Measurements from ENCODE around the gene ZNF488.

The ZNF488 gene

DNA sequence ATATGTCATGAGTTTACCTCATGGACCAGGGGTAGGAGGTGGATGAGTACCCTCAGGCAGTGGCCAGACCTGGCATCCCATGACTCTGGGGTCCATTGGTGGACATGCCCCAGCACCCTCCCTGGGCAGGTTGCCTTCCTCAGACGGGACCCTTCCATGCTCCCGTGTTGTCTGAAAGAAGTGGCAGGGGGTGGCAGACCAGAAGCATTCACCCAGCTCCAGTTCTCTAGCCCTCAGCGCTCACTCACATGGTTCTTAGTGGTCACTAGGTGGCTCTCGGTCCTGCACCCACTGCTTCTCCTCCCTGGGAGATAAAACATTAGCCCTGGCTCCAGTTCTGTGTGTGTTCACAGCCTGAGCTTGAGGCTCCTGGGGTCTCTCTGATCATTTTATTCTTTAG lies 29.9 kb downstream of the ZNF488 start:
- CTCF ChIA-PET = no interaction called here
- WGBS (ENCODE audit: insufficient coverage) = 93% methylated on average over 4 of the region's 4 CpGs

GRCh38 chr10:47353351-47353750 lies 30.7 kb downstream of the ZNF488 start:
- DNase-seq = no peak
- Histone ChIP-seq H3K9me3 (ENCODE audit: control extremely low read depth in 1 of 5, control insufficient read depth in 4 of 5, insufficient read depth in 2 of 5, low read depth in 1 of 5, low read length in 4 of 5) (no peaks in the 10 kb centered on the region), H3K36me3 (ENCODE audit: control insufficient read depth in 4 of 4, insufficient read depth in 4 of 4, low read length in 3 of 4) (no peaks in the 10 kb centered on the region), H3K27ac (ENCODE audit: insufficient read depth in 1 of 2, low read depth in 1 of 2, low read length in 2 of 2, poor library complexity in 1 of 2, severe bottlenecking in 2 of 2) (no peak overlapping the region), H3K4me1 (ENCODE audit: control extremely low read depth in 1 of 4, control insufficient read depth in 4 of 4, insufficient read depth in 4 of 4, low read length in 3 of 4) (no peaks in the 10 kb centered on the region), H3K27me3 (replicated peaks in 2 of 5; ENCODE audit: control insufficient read depth in 4 of 5, insufficient read depth in 5 of 5, low read length in 4 of 5) (no peaks in the 10 kb centered on the region), H3K4me3 (ENCODE audit: control insufficient read depth in 1 of 7, extremely low read depth in 1 of 7, insufficient read depth in 4 of 7, low read depth in 2 of 7, low read length in 6 of 7) (no peak overlapping the region)
- WGBS (ENCODE audit: insufficient coverage) = 99% methylated on average over 6 of the region's 6 CpGs
- ChIA-PET CTCF (interaction anchor here (0.7 to 1.5 kb wide), 2 partner anchors 85 to 103 kb away, joined by 3 read pairs; no protein-coding TSS in a partner anchor), POLR2A (no interaction called here)

More for the DNA sequence above, 29.9 kb downstream of the ZNF488 start:
- Histone ChIP-seq H3K4me3 (ENCODE audit: control insufficient read depth in 1 of 7, extremely low read depth in 1 of 7, insufficient read depth in 4 of 7, low read depth in 2 of 7, low read length in 6 of 7) (no peak overlapping the region), H3K9me3 (ENCODE audit: control extremely low read depth in 1 of 5, control insufficient read depth in 4 of 5, insufficient read depth in 2 of 5, low read depth in 1 of 5, low read length in 4 of 5) (no peaks in the 10 kb centered on the region), H3K4me1 (ENCODE audit: control extremely low read depth in 1 of 4, control insufficient read depth in 4 of 4, insufficient read depth in 4 of 4, low read length in 3 of 4) (no peaks in the 10 kb centered on the region), H3K27me3 (replicated peaks in 2 of 5; ENCODE audit: control insufficient read depth in 4 of 5, insufficient read depth in 5 of 5, low read length in 4 of 5) (no peaks in the 10 kb centered on the region), H3K36me3 (ENCODE audit: control insufficient read depth in 4 of 4, insufficient read depth in 4 of 4, low read length in 3 of 4) (no peaks in the 10 kb centered on the region), H3K27ac (ENCODE audit: insufficient read depth in 1 of 2, low read depth in 1 of 2, low read length in 2 of 2, poor library complexity in 1 of 2, severe bottlenecking in 2 of 2) (no peak overlapping the region)
- POLR2A ChIA-PET = no interaction called here
- DNase-seq = no peak

DNA sequence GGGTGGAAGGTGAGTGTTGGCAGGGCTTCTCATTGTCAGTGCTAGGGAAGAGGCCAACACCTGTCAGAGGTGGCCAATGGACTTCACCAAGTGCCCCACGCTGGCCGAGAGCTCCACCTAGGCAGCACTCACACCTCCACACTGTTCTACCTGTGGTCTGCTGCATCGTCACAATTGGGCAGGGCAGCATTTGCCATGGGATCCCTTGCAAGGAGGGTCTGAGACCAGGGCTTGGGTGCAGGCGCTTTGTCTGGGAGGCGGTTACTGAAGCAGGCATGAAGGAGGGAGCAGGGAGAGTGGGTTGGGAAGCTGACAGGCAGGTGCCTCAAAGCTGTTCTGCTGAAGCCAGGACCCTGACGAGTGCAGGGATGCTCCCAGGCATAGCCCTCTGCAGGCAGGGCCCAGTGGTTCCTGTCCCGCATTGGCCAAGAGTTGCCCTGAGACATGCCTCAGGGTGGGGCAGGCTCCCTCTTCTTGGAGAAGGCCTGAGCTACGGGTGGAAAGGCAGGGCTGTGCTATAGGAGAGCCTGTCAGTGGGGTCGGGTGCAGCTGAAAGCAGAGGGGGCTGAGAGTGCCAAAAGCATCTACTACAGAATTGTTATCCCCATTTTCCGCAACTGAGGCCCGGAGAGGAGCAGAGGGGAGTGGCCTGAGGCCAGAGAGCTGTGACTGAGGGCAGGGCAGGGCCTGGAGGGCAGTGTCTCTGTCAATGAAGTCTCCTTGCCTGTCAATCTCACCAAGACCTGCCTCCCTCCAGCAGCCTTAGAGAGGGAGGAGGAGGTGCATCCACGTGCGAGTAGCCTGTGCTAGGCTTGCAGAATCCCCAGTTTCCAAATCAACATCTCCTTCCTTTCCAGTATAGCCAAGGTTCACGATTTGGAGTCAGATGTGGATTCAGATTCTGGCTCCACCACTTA lies 31.9 kb downstream of the ZNF488 start:
- ChIA-PET POLR2A (interaction anchor here (0.5 kb wide), 1 partner anchor 206 kb away, joined by 3 read pairs; no protein-coding TSS in a partner anchor), CTCF (interaction anchor here (1.4 to 1.5 kb wide), 2 partner anchors 12 to 86 kb away, joined by 3 to 4 read pairs; no protein-coding TSS in a partner anchor)
- WGBS (ENCODE audit: insufficient coverage) = 95% methylated on average over 11 of the region's 14 CpGs
- no peak for DNase-seq
- Histone ChIP-seq H3K27me3 (replicated peaks in 2 of 5; ENCODE audit: control insufficient read depth in 4 of 5, insufficient read depth in 5 of 5, low read length in 4 of 5) (no peaks in the 10 kb centered on the region), H3K4me3 (ENCODE audit: control insufficient read depth in 1 of 7, extremely low read depth in 1 of 7, insufficient read depth in 4 of 7, low read depth in 2 of 7, low read length in 6 of 7) (no peak overlapping the region), H3K36me3 (ENCODE audit: control insufficient read depth in 4 of 4, insufficient read depth in 4 of 4, low read length in 3 of 4) (no peaks in the 10 kb centered on the region), H3K27ac (ENCODE audit: insufficient read depth in 1 of 2, low read depth in 1 of 2, low read length in 2 of 2, poor library complexity in 1 of 2, severe bottlenecking in 2 of 2) (no peak overlapping the region), H3K9me3 (ENCODE audit: control extremely low read depth in 1 of 5, control insufficient read depth in 4 of 5, insufficient read depth in 2 of 5, low read depth in 1 of 5, low read length in 4 of 5) (no peaks in the 10 kb centered on the region), H3K4me1 (ENCODE audit: control extremely low read depth in 1 of 4, control insufficient read depth in 4 of 4, insufficient read depth in 4 of 4, low read length in 3 of 4) (no peaks in the 10 kb centered on the region)

DNA sequence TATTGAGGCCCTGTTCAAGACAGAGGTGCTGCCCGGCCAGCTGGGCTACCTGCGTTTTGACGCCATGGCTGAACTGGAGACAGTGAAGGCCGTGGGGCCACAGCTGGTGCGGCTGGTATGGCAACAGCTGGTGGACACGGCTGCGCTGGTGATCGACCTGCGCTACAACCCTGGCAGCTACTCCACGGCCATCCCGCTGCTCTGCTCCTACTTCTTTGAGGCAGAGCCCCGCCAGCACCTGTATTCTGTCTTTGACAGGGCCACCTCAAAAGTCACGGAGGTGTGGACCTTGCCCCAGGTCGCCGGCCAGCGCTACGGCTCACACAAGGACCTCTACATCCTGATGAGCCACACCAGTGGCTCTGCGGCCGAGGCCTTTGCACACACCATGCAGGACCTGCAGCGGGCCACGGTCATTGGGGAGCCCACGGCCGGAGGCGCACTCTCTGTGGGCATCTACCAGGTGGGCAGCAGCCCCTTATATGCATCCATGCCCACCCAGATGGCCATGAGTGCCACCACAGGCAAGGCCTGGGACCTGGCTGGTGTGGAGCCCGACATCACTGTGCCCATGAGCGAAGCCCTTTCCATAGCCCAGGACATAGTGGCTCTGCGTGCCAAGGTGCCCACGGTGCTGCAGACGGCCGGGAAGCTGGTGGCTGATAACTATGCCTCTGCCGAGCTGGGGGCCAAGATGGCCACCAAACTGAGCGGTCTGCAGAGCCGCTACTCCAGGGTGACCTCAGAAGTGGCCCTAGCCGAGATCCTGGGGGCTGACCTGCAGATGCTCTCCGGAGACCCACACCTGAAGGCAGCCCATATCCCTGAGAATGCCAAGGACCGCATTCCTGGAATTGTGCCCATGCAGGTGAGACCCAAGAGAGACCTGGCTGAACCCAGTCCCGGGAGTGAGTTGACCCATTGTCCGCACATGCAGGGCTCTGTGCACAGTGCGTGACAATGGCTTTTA lies 33.1 kb downstream of the ZNF488 start:
- Histone ChIP-seq H3K4me3 (ENCODE audit: control insufficient read depth in 1 of 7, extremely low read depth in 1 of 7, insufficient read depth in 4 of 7, low read depth in 2 of 7, low read length in 6 of 7) (no peak overlapping the region), H3K4me1 (ENCODE audit: control extremely low read depth in 1 of 4, control insufficient read depth in 4 of 4, insufficient read depth in 4 of 4, low read length in 3 of 4) (no peaks in the 10 kb centered on the region), H3K9me3 (ENCODE audit: control extremely low read depth in 1 of 5, control insufficient read depth in 4 of 5, insufficient read depth in 2 of 5, low read depth in 1 of 5, low read length in 4 of 5) (no peaks in the 10 kb centered on the region), H3K27me3 (replicated peaks in 2 of 5; ENCODE audit: control insufficient read depth in 4 of 5, insufficient read depth in 5 of 5, low read length in 4 of 5) (peaks cover 0 to 2% (median 0%) of the 10 kb centered on the region in 5 experiments), H3K27ac (ENCODE audit: insufficient read depth in 1 of 2, low read depth in 1 of 2, low read length in 2 of 2, poor library complexity in 1 of 2, severe bottlenecking in 2 of 2) (no peak overlapping the region), H3K36me3 (ENCODE audit: control insufficient read depth in 4 of 4, insufficient read depth in 4 of 4, low read length in 3 of 4) (no peaks in the 10 kb centered on the region)
- DNase-seq = no peak
- CTCF ChIA-PET = no interaction called here
- POLR2A ChIA-PET = interaction anchor here (0.5 kb wide), 1 partner anchor 207 kb away, joined by 3 read pairs; no protein-coding TSS in a partner anchor
- 97% methylated on average over 39 of the region's 39 CpGs for WGBS (ENCODE audit: insufficient coverage)

DNA sequence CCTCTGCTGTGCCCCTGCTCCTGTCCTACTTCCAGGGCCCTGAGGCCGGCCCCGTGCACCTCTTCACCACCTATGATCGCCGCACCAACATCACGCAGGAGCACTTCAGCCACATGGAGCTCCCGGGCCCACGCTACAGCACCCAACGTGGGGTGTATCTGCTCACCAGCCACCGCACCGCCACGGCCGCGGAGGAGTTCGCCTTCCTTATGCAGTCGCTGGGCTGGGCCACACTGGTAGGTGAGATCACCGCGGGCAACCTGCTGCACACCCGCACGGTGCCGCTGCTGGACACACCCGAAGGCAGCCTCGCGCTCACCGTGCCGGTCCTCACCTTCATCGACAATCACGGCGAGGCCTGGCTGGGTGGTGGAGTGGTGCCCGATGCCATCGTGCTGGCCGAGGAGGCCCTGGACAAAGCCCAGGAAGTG lies 34.1 kb downstream of the ZNF488 start:
- POLR2A ChIA-PET = no interaction called here
- no peaks in the 10 kb centered on the region for H3K9me3 ChIP-seq (ENCODE audit: control extremely low read depth in 1 of 5, control insufficient read depth in 4 of 5, insufficient read depth in 2 of 5, low read depth in 1 of 5, low read length in 4 of 5)
- H3K4me1 ChIP-seq (ENCODE audit: control extremely low read depth in 1 of 4, control insufficient read depth in 4 of 4, insufficient read depth in 4 of 4, low read length in 3 of 4) = no peaks in the 10 kb centered on the region
- peaks cover 0 to 2% (median 0%) of the 10 kb centered on the region in 5 experiments for H3K27me3 ChIP-seq (replicated peaks in 2 of 5; ENCODE audit: control insufficient read depth in 4 of 5, insufficient read depth in 5 of 5, low read length in 4 of 5)
- DNase-seq = no peak
- no peak overlapping the region for H3K4me3 ChIP-seq (ENCODE audit: control insufficient read depth in 1 of 7, extremely low read depth in 1 of 7, insufficient read depth in 4 of 7, low read depth in 2 of 7, low read length in 6 of 7)
- WGBS (ENCODE audit: insufficient coverage) = 96% methylated on average over 31 of the region's 31 CpGs
- no peaks in the 10 kb centered on the region for H3K36me3 ChIP-seq (ENCODE audit: control insufficient read depth in 4 of 4, insufficient read depth in 4 of 4, low read length in 3 of 4)
- H3K27ac ChIP-seq (ENCODE audit: insufficient read depth in 1 of 2, low read depth in 1 of 2, low read length in 2 of 2, poor library complexity in 1 of 2, severe bottlenecking in 2 of 2) = no peak overlapping the region
- CTCF ChIA-PET = no interaction called here

- POLR2A ChIA-PET = no interaction called here
- Histone ChIP-seq H3K4me3 (ENCODE audit: control insufficient read depth in 1 of 7, extremely low read depth in 1 of 7, insufficient read depth in 4 of 7, low read depth in 2 of 7, low read length in 6 of 7) (no peak overlapping the region), H3K36me3 (ENCODE audit: control insufficient read depth in 4 of 4, insufficient read depth in 4 of 4, low read length in 3 of 4) (no peaks in the 10 kb centered on the region), H3K27me3 (replicated peaks in 2 of 5; ENCODE audit: control insufficient read depth in 4 of 5, insufficient read depth in 5 of 5, low read length in 4 of 5) (peaks cover 0 to 2% (median 0%) of the 10 kb centered on the region in 5 experiments), H3K27ac (ENCODE audit: insufficient read depth in 1 of 2, low read depth in 1 of 2, low read length in 2 of 2, poor library complexity in 1 of 2, severe bottlenecking in 2 of 2) (no peak overlapping the region), H3K4me1 (ENCODE audit: control extremely low read depth in 1 of 4, control insufficient read depth in 4 of 4, insufficient read depth in 4 of 4, low read length in 3 of 4) (no peaks in the 10 kb centered on the region), H3K9me3 (ENCODE audit: control extremely low read depth in 1 of 5, control insufficient read depth in 4 of 5, insufficient read depth in 2 of 5, low read depth in 1 of 5, low read length in 4 of 5) (no peaks in the 10 kb centered on the region)
- CTCF ChIA-PET = no interaction called here
- no peak for DNase-seq
- 97% methylated on average over 22 of the region's 22 CpGs for WGBS (ENCODE audit: insufficient coverage)
Observed at GRCh38 chr10:47349516-47349915, 34.6 kb downstream of the ZNF488 start.

Measured in common myeloid progenitor, CD34-positive (primary cell).